Astrocyte (in vitro differentiated cells and primary cell): Measurements from ENCODE around the gene RBM25.

ENCODE experiments used
- CTCF ChIP-seq: IDR thresholded peaks from 2 replicates; pipeline ENCODE4 v1.5.1; 2011; ENCODE audit warnings: low read depth, mild to moderate bottlenecking, inconsistent platforms, low read length, moderate library complexity; ENCODE audit not compliant: insufficient read depth
- EZH2 ChIP-seq: IDR thresholded peaks from 2 replicates; pipeline ENCODE4 v1.6.1; 2012; ENCODE audit warnings: mild to moderate bottlenecking, low read length, inconsistent platforms; ENCODE audit not compliant: insufficient read depth

- no peak for TF ChIP-seq CTCF
- no peak for TF ChIP-seq EZH2
These were observed 32.0 kb upstream of the RBM25 start for GRCh38 chr14:73026243-73026844.
